WTC11 (cell line): ENCODE measurements around the gene SCD. TPM values are rescaled to one million over a fixed set of nuclear protein-coding genes. Genes with fewer than 3 reads are reported as not detected.
A peak's percentile ranks its signal among the peaks of the same experiment; 100 is the strongest.

Experiments used
- AFF4 ChIP-seq: sonication (generic); formaldehyde crosslinking; IDR thresholded peaks from 2 replicates; pipeline ENCODE4 v1.8.1; 2023; ENCODE audit warnings: mild to moderate bottlenecking, missing genetic modification reagents, borderline replicate concordance
- CBFB ChIP-seq: sonication (generic); formaldehyde crosslinking; IDR thresholded peaks from 2 replicates; pipeline ENCODE4 v1.8.1; 2022; ENCODE audit warnings: mild to moderate bottlenecking, low read depth, missing genetic modification reagents
- CREB1 ChIP-seq: sonication (generic); formaldehyde crosslinking; IDR thresholded peaks from 2 replicates; pipeline ENCODE4 v1.8.0; 2023; ENCODE audit warnings: mild to moderate bottlenecking, missing genetic modification reagents
- E2F1 ChIP-seq: sonication (generic); formaldehyde crosslinking; IDR thresholded peaks from 2 replicates; pipeline ENCODE4 v1.8.0; 2022; ENCODE audit warnings: mild to moderate bottlenecking, missing genetic modification reagents
- EMX1 ChIP-seq: fragments of 250-450 bp; sonication (Bioruptor Pico); IDR thresholded peaks from 2 replicates; pipeline ENCODE4 v1.8.0; 2021; ENCODE audit warnings: mild to moderate bottlenecking
- FOXP1 ChIP-seq: sonication (generic); formaldehyde crosslinking; IDR thresholded peaks from 2 replicates; pipeline ENCODE4 v1.8.0; 2022; ENCODE audit warnings: missing genetic modification reagents, mild to moderate bottlenecking, moderate library complexity, borderline replicate concordance
- GABPB1 ChIP-seq: sonication (generic); formaldehyde crosslinking; IDR thresholded peaks from 2 replicates; pipeline ENCODE4 v1.8.1; 2023; ENCODE audit warnings: mild to moderate bottlenecking, missing genetic modification reagents
- GTF2I ChIP-seq: fragments of 250-450 bp; sonication (Bioruptor Pico); conservative IDR thresholded peaks from 2 replicates; pipeline ENCODE4 v1.4.0; 2021; ENCODE audit warnings: mild to moderate bottlenecking
- HMGA2 ChIP-seq: fragments of 250-450 bp; sonication (Bioruptor Pico); IDR thresholded peaks from 2 replicates; pipeline ENCODE4 v1.4.0; 2021; ENCODE audit warnings: mild to moderate bottlenecking, moderate library complexity
- IRF1 ChIP-seq: sonication (generic); formaldehyde crosslinking; IDR thresholded peaks from 2 replicates; pipeline ENCODE4 v1.8.0; 2023; ENCODE audit warnings: missing genetic modification reagents
- IRF2 ChIP-seq: sonication (generic); formaldehyde crosslinking; IDR thresholded peaks from 2 replicates; pipeline ENCODE4 v1.8.0; 2022; ENCODE audit warnings: low read depth, missing genetic modification reagents, borderline replicate concordance
- JUN ChIP-seq: sonication (generic); formaldehyde crosslinking; IDR thresholded peaks from 2 replicates; pipeline ENCODE4 v1.8.0; 2023; ENCODE audit warnings: mild to moderate bottlenecking, missing genetic modification reagents
- KAT7 ChIP-seq: sonication (generic); formaldehyde crosslinking; IDR thresholded peaks from 2 replicates; pipeline ENCODE4 v1.8.1; 2023; ENCODE audit warnings: missing genetic modification reagents, mild to moderate bottlenecking, borderline replicate concordance
- NFATC4 ChIP-seq: fragments of 250-450 bp; sonication (Bioruptor Pico); IDR thresholded peaks from 2 replicates; pipeline ENCODE4 v1.9.0; 2021; ENCODE audit warnings: mild to moderate bottlenecking
- NFE2L1 ChIP-seq: sonication (generic); formaldehyde crosslinking; IDR thresholded peaks from 2 replicates; pipeline ENCODE4 v1.8.1; 2023; ENCODE audit warnings: missing genetic modification reagents
- PRRX2 ChIP-seq: fragments of 250-450 bp; sonication (Bioruptor Pico); IDR thresholded peaks from 2 replicates; pipeline ENCODE4 v1.8.0; 2021; ENCODE audit warnings: mild to moderate bottlenecking
- RORB ChIP-seq: fragments of 250-450 bp; sonication (Bioruptor Pico); IDR thresholded peaks from 2 replicates; pipeline ENCODE4 v1.9.0; 2021; ENCODE audit warnings: mild to moderate bottlenecking
- SP1 ChIP-seq: sonication (generic); formaldehyde crosslinking; conservative IDR thresholded peaks from 2 replicates; pipeline ENCODE4 v1.8.1; 2022; ENCODE audit warnings: missing genetic modification reagents
- TCF7 ChIP-seq: sonication (generic); formaldehyde crosslinking; IDR thresholded peaks from 2 replicates; pipeline ENCODE4 v1.8.0; 2022; ENCODE audit warnings: mild to moderate bottlenecking, low read depth, missing genetic modification reagents, moderate library complexity
- TP53 ChIP-seq: sonication (generic); formaldehyde crosslinking; IDR thresholded peaks from 2 replicates; pipeline ENCODE4 v1.8.1; 2023; ENCODE audit warnings: mild to moderate bottlenecking, missing genetic modification reagents
- ZBTB21 ChIP-seq: sonication (generic); formaldehyde crosslinking; IDR thresholded peaks from 2 replicates; pipeline ENCODE4 v1.8.1; 2023; ENCODE audit warnings: mild to moderate bottlenecking, missing genetic modification reagents, borderline replicate concordance
- ZNF138 ChIP-seq: sonication (generic); formaldehyde crosslinking; conservative IDR thresholded peaks from 2 replicates; pipeline ENCODE4 v1.8.1; 2022; ENCODE audit warnings: mild to moderate bottlenecking, moderate library complexity, missing genetic modification reagents
- ZNF423 ChIP-seq: fragments of 250-450 bp; sonication (Bioruptor Pico); IDR thresholded peaks from 2 replicates; pipeline ENCODE4 v2.1.2; 2022; ENCODE audit warnings: mild to moderate bottlenecking, moderate library complexity
- total RNA-seq: library from RNA; stranded (reverse); gene quantifications from 3 replicates; pipeline ENCODE4 v1.2.3, GENCODE V29; 2021
- TF ChIP-seq, protein P1 (sequence below): sonication (generic); formaldehyde crosslinking; IDR thresholded peaks from 2 replicates; pipeline ENCODE4 v1.8.0; 2023; ENCODE audit warnings: mild to moderate bottlenecking, missing genetic modification reagents
- TF ChIP-seq, protein P2 (sequence below): sonication (generic); formaldehyde crosslinking; IDR thresholded peaks from 2 replicates; pipeline ENCODE4 v1.8.0; 2022; ENCODE audit warnings: mild to moderate bottlenecking, missing genetic modification reagents
- TF ChIP-seq, protein P3 (sequence below): sonication (generic); formaldehyde crosslinking; IDR thresholded peaks from 2 replicates; pipeline ENCODE4 v1.8.1; 2023; ENCODE audit warnings: mild to moderate bottlenecking, missing genetic modification reagents, moderate library complexity
- TF ChIP-seq, protein P4 (sequence below): fragments of 250-450 bp; sonication (Bioruptor Pico); IDR thresholded peaks from 2 replicates; pipeline ENCODE4 v2.1.2; 2022; ENCODE audit warnings: mild to moderate bottlenecking, moderate library complexity
- TF ChIP-seq, protein P5 (sequence below): sonication (generic); formaldehyde crosslinking; IDR thresholded peaks from 2 replicates; pipeline ENCODE4 v1.8.1; 2022; ENCODE audit warnings: low read depth, missing genetic modification reagents, borderline replicate concordance

Gene SCD
- total RNA-seq, 1 experiment from 2014 or later, result 556 TPM

DNA sequence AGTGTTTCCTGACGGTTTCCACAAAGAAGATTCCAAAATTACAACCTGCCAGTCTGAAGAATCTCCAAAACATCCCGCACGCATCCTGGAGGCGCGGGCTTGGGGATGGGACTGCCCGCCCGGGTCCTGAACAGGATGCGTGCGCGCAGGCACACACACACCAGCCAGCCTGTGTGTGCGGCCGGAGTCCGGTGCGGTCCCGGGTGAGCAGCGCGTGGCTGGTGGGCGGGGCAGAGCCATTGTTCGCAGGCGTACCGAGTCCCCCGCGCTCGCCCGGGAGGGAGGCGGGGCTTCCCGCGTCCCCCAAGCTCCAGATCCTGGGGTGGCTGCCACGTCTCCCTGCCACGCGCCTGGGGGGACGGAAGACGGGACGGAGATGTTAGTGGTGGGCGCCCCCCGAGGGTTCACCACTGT, 675 bp upstream of the SCD start (continued):
- peak; percentile 26; the same call in 1 of the 2 replicates for TF ChIP-seq ZBTB21 (CRISPR knock-in tag)
- 0 out of 2 replicates have a peak, but pooled peaks have one; percentile 30 for TF ChIP-seq GABPB1 (CRISPR knock-in tag)
- TF ChIP-seq ZNF423 (CRISPR knock-in tag), result peak; percentile 2; the same call in 1 of the 2 replicates
- TF ChIP-seq TCF7, result no peak
- TF ChIP-seq AFF4 (CRISPR knock-in tag), result no peak
- no peak for TF ChIP-seq TP53 (CRISPR knock-in tag)
- TF ChIP-seq E2F1 (CRISPR knock-in tag), result peak; percentile 40; the same call in 1 of the 2 replicates
- TF ChIP-seq IRF2, result no peak
- TF ChIP-seq NFATC4, result no peak
- TF ChIP-seq, protein P1, sequence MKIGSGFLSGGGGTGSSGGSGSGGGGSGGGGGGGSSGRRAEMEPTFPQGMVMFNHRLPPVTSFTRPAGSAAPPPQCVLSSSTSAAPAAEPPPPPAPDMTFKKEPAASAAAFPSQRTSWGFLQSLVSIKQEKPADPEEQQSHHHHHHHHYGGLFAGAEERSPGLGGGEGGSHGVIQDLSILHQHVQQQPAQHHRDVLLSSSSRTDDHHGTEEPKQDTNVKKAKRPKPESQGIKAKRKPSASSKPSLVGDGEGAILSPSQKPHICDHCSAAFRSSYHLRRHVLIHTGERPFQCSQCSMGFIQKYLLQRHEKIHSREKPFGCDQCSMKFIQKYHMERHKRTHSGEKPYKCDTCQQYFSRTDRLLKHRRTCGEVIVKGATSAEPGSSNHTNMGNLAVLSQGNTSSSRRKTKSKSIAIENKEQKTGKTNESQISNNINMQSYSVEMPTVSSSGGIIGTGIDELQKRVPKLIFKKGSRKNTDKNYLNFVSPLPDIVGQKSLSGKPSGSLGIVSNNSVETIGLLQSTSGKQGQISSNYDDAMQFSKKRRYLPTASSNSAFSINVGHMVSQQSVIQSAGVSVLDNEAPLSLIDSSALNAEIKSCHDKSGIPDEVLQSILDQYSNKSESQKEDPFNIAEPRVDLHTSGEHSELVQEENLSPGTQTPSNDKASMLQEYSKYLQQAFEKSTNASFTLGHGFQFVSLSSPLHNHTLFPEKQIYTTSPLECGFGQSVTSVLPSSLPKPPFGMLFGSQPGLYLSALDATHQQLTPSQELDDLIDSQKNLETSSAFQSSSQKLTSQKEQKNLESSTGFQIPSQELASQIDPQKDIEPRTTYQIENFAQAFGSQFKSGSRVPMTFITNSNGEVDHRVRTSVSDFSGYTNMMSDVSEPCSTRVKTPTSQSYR (CRISPR knock-in tag), result no peak
- 0 out of 2 replicates have a peak, but pooled peaks have one; percentile 13 for TF ChIP-seq KAT7 (CRISPR knock-in tag)
- TF ChIP-seq CREB1, result no peak
- TF ChIP-seq, protein P2, sequence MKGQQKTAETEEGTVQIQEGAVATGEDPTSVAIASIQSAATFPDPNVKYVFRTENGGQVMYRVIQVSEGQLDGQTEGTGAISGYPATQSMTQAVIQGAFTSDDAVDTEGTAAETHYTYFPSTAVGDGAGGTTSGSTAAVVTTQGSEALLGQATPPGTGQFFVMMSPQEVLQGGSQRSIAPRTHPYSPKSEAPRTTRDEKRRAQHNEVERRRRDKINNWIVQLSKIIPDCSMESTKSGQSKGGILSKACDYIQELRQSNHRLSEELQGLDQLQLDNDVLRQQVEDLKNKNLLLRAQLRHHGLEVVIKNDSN (CRISPR knock-in tag), result no peak
- TF ChIP-seq GTF2I (CRISPR knock-in tag), result no peak
- TF ChIP-seq ZNF138 (CRISPR knock-in tag), result no peak
- TF ChIP-seq SP1 (CRISPR knock-in tag), result peak; percentile 71; the same call in 1 of the 2 replicates
- TF ChIP-seq JUN (CRISPR knock-in tag), result no peak
- TF ChIP-seq NFE2L1 (CRISPR knock-in tag), result peak; percentile 13; the same call in 1 of the 2 replicates
- TF ChIP-seq FOXP1 (CRISPR knock-in tag), result peak; percentile 35; the same call in 1 of the 2 replicates
- TF ChIP-seq, protein P3, sequence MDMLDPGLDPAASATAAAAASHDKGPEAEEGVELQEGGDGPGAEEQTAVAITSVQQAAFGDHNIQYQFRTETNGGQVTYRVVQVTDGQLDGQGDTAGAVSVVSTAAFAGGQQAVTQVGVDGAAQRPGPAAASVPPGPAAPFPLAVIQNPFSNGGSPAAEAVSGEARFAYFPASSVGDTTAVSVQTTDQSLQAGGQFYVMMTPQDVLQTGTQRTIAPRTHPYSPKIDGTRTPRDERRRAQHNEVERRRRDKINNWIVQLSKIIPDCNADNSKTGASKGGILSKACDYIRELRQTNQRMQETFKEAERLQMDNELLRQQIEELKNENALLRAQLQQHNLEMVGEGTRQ (CRISPR knock-in tag), result no peak
- TF ChIP-seq HMGA2, result no peak
- 0 out of 2 replicates have a peak, but pooled peaks have one; percentile 58 for TF ChIP-seq IRF1 (CRISPR knock-in tag)
- TF ChIP-seq, protein P4, sequence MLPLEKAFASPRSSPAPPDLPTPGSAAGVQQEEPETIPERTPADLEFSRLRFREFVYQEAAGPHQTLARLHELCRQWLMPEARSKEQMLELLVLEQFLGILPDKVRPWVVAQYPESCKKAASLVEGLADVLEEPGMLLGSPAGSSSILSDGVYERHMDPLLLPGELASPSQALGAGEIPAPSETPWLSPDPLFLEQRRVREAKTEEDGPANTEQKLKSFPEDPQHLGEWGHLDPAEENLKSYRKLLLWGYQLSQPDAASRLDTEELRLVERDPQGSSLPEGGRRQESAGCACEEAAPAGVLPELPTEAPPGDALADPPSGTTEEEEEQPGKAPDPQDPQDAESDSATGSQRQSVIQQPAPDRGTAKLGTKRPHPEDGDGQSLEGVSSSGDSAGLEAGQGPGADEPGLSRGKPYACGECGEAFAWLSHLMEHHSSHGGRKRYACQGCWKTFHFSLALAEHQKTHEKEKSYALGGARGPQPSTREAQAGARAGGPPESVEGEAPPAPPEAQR (CRISPR knock-in tag), result no peak
- TF ChIP-seq EMX1 (CRISPR knock-in tag), result no peak
- TF ChIP-seq, protein P5, sequence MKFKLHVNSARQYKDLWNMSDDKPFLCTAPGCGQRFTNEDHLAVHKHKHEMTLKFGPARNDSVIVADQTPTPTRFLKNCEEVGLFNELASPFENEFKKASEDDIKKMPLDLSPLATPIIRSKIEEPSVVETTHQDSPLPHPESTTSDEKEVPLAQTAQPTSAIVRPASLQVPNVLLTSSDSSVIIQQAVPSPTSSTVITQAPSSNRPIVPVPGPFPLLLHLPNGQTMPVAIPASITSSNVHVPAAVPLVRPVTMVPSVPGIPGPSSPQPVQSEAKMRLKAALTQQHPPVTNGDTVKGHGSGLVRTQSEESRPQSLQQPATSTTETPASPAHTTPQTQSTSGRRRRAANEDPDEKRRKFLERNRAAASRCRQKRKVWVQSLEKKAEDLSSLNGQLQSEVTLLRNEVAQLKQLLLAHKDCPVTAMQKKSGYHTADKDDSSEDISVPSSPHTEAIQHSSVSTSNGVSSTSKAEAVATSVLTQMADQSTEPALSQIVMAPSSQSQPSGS (CRISPR knock-in tag), result no peak
- 0 out of 2 replicates have a peak, but pooled peaks have one; percentile 13 for TF ChIP-seq CBFB (CRISPR knock-in tag)
- TF ChIP-seq RORB (CRISPR knock-in tag), result no peak
- no peak for TF ChIP-seq PRRX2 (CRISPR knock-in tag)
